ENCODE data around the gene TMEM272.

The TMEM272 gene

DNA sequence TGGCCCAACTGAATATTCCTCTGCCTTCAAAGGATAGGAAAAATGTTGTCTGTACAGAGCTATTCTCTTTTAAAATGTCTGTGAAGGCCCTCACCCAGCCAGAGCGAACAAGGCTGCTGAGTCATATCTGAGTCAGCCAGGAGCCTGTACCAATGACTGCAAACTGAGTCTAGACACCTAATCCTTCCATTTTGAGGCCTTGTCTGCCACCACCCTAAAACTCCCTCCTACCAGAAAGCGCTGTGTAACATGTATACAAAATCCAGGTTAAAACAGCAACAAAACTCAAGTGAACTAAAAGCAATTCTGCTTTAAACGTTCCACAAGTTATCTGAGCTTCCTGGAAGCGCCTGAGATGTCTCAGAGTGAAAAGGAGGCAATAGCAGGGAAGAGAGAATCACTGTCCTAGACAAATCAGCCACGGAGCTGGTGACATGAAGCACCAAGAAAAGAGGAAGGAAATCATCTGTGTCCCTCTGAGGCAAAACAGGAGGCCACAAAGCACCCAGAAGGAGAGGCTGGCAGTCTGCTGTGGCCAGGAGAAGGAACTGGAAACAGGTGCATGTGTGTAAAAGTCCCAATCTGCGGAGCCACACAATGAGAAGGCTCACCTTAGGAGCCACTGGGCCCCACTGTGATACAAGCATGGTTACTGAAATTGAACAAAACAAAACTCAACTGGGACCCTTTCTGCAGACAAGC, 51.3 kb downstream of the TMEM272 start:
- in situ Hi-C loops (cut with MboI; ENCODE audit: low pct_unique_long_range_greater_than_20kb, low sequenced_read_pairs, unreplicated experiment), result no loop called here
- TF ChIP-seq, protein P1, sequence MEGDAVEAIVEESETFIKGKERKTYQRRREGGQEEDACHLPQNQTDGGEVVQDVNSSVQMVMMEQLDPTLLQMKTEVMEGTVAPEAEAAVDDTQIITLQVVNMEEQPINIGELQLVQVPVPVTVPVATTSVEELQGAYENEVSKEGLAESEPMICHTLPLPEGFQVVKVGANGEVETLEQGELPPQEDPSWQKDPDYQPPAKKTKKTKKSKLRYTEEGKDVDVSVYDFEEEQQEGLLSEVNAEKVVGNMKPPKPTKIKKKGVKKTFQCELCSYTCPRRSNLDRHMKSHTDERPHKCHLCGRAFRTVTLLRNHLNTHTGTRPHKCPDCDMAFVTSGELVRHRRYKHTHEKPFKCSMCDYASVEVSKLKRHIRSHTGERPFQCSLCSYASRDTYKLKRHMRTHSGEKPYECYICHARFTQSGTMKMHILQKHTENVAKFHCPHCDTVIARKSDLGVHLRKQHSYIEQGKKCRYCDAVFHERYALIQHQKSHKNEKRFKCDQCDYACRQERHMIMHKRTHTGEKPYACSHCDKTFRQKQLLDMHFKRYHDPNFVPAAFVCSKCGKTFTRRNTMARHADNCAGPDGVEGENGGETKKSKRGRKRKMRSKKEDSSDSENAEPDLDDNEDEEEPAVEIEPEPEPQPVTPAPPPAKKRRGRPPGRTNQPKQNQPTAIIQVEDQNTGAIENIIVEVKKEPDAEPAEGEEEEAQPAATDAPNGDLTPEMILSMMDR (IDR thresholded peaks at IDR 0.05; ENCODE audit: extremely low read depth, insufficient read depth, missing control alignments), result no peak
- peak; percentile 51 for DNase-seq (ENCODE audit: low spot score)

DNA sequence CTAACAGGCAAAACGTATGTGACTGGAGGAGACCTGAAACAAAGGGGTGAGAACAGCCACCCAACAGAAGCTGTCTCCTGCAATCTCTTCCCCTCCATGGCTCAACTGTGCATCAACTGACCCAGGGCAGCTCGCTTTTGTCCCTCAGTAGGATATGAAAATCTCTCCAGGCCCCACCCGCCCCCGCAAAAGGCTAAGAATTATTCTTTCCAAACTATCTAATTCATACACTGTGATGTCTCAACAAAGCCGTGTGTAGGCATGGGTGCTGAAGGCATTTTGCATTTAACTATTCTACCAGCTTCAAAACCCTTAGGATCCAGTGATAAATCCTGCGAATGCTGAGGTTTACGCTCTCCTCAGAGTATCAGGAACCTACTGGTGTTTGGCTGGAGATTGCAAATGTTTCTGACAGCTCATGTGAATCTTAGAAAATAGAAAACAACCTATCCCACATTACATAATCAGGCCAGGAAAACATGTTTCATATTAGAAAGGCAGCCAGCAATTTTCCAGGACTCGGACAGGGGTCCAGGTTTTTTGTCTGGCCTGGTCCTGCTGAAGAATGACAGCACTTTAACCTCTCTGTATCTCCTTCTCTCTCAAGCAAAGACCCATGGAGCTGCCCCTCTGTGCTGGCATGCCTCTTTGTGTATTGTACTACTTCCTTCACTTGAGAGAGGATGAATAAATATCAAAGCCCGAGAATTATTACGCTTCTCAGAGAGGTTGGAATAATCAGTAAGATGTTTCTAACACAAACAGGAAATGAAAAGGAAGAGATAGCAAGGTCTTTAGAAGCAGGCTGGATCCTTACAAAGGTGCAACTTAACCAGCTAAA, 58.3 kb downstream of the TMEM272 start:
- no peak for DNase-seq (ENCODE audit: low spot score)
- TF ChIP-seq, protein P1 (IDR thresholded peaks at IDR 0.05; ENCODE audit: extremely low read depth, insufficient read depth, missing control alignments), result no peak
- in situ Hi-C loops (cut with MboI; ENCODE audit: low pct_unique_long_range_greater_than_20kb, low sequenced_read_pairs, unreplicated experiment), result no loop called here

DNA sequence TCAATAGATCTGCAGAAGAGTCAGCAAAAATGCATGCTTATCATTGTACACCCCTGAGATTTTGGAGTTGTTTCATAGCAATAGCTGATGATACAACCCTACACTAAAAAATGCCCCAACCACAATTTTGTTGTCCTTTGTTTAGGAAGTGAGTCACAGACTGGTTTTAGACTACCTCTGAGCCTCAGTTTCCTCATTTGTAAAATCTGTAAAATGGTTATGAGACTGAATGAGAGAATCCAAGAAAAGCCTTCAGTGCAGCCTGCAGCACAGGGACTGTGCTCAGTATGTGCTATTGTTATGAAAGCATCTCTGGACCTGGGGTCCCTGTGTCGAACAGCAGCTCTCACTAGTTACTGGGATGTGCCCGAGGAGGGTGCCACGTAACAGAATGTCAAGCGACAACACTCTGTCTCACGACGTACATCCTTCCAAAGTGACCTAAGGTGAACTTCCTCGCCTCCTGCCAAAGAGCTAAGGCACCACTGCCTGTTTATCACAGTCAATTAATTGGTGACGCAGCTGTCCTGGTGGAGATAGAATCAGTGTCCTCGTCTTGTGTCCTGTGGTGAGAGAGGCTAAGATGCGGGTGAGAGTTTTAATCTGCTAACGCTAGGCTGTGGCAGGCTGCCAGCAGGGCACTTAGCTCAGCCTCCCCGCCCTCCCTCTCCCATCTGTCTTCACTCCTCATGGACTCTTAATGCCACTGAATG, 59.1 kb downstream of the TMEM272 start:
- TF ChIP-seq, protein P1 (IDR thresholded peaks at IDR 0.05; ENCODE audit: extremely low read depth, insufficient read depth, missing control alignments), result no peak
- no peak for DNase-seq (ENCODE audit: low spot score)
- in situ Hi-C loops (cut with MboI; ENCODE audit: low pct_unique_long_range_greater_than_20kb, low sequenced_read_pairs, unreplicated experiment), result no loop called here

DNA sequence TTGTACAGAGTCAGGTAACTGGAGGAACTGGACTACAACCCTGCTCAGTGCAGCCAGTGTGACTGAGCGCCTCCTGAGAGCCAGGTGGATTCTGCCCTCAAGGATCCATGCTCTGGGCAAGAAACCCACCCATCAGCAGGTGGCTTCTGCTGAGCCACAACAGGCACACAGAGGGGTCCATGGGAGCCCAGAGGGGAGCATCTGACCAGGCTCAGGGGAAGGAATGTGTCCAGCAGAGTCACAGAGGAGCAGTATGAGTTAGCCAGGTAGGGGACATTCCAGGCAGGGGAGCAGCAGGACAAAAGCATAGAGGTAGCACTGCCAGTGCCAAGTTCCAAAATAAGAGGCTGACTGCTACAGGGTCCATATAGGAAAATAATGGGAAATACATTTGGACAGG, 60.9 kb downstream of the TMEM272 start:
- in situ Hi-C loops (cut with MboI; ENCODE audit: low pct_unique_long_range_greater_than_20kb, low sequenced_read_pairs, unreplicated experiment), result no loop called here
- TF ChIP-seq, protein P1 (IDR thresholded peaks at IDR 0.05; ENCODE audit: extremely low read depth, insufficient read depth, missing control alignments), result no peak
- DNase-seq (ENCODE audit: low spot score), result no peak

DNA sequence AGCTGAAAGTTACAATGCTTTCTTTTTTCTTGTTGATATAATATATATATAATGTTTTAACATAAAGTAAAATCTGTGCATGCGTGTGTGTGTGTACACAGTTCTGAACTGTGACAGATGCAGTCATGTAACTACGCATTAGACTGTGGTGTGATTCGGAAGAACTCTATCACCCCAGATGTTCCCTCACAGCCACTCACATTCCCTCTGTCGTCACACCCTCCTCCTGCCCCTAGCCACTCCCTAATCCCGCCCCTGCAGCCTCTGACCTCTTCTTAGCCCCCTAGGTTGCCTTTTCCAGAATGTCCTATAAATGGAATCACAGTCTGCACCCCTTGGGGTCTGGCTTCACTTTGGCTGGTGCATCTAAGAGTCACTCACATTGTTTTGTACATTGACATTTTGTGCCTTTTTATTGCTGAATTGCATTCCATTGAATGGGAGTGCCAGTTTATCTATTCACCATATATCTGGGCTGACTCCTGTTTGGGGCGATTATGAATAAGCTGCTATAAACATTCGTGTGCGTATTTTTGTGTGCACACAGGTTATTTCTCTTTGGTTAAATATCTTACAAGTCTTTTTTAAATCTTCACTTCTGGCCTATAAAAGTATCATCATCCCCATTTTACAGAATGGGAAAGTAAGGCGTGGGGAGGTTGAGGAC, 61.4 kb downstream of the TMEM272 start:
- in situ Hi-C loops (cut with MboI; ENCODE audit: low pct_unique_long_range_greater_than_20kb, low sequenced_read_pairs, unreplicated experiment), result no loop called here
- TF ChIP-seq, protein P1 (IDR thresholded peaks at IDR 0.05; ENCODE audit: extremely low read depth, insufficient read depth, missing control alignments), result no peak
- no peak for DNase-seq (ENCODE audit: low spot score)

Data from GM13977 (cell line).